NCI-H2171 (cell line): ENCODE results near the gene EFCAB13.
"Not testable (repeated sequence)": the region's sequence is repeated elsewhere in the genome, so short reads cannot be mapped to it uniquely, and the experiment has no call there.

ENCODE experiments used
- DNase-seq: peaks from one replicate; lab custom pipeline; 2025; lab: John Stamatoyannopoulos, UW

The EFCAB13 gene

DNA sequence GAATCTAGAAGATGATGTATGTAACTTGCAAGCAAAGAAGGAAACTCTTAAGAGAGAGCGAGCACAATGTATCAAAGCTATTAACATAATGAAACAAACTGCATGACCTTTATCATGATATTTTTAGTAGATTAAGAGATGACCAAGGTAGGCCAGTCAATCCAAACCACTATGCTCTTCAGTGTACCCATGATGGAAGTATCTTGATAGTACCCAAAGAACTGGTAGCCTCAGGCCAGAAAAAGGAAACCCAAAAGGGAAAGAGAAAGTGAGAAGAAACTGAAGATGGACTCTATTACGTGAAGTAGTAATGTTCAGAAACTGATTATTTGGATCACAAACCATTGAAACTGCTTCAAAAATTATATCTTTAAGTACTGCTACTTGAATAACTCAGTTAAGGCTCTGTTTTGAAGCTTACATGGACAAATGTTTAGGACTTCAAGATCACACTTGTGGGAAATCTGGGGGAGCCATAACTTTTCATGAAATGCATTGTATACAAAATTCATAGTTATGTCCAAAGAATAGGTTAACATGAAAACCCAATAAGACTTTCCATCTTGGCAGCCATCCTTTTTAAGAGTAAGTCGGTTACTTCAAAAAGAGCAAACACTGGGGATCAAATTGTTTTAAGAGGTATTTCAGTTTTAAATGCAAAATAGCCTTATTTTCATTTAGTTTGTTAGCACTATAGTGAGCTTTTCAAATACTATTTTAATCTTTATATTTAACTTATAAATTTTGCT is 102.3 kb downstream of the EFCAB13 start:
- DNase-seq: not testable (repeated sequence)

DNA sequence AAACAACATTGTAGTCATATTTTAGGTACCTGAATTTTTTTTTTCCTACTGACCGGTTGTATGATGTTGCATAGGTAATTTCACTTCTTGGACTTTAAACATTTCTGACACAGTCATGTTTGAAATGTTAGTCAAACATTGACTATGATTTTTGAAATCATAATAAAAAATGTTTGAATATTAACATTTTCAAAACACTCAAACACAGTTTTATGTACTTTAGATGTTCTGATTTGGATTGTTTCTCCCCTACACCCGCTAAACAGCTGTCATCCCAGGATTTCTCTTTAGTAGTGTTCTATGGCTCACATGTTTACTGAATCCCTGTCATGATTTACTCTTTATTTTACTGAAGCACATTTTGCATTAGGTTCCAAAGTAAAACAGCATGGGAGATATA is 104.2 kb downstream of the EFCAB13 start:
- DNase-seq: no peak

DNA sequence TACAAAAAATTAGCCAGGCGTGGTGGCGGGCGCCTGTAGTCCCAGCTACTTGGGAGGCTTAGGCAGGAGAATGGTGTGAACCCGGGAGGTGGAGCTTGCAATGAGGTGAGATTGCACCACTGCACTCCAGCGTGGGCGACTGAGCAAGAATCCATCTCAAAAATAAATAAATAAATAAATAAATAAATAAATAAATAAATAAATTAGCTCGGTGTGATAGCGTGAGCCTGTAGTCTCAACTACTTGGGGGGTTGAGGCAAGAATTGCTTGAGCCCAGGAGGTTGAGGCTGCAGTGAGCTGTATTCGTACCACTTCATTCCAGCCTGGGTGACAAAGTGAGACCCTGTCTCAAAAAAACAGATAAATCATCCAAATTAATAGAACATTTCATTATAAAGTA is 108.5 kb downstream of the EFCAB13 start:
- DNase-seq: not testable (repeated sequence)

DNA sequence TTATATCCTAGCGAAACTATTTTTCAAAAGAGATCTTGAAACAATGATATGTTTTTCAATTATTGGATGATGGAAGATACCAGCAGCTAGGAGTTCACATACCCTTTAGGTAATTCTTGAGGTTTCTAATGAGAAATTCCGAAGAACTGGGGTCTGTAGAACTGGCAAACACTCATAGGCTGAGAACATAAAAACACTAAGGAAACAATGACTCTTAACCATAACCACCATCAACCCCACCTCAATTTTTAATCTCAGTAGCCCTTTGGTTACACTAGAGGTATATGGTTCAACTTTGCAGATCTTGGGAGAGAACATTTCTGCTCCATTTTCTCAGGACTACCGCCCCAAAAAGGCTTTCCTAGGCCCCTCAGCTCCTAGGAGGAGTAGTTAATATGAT is 141.4 kb downstream of the EFCAB13 start:
- no peak for DNase-seq

DNA sequence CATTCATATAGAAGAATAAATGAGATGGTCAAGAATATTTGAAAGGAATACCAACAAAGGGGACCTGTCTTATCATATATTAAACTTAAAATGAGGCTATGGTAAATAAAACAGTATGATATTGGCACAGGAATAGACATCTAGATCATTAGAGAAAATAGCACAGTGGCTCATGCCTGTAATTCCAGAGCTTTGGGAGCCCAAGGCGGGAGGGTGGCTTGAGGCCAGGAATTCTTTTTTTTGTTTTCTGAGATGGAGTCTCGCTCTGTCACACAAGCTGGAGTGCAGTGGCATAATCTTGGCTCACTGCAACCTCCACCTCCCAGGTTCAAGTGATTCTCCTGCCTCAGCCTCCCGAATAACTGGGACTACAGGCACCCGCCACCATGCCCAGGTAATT is 143.2 kb downstream of the EFCAB13 start:
- DNase-seq: not testable (repeated sequence)

DNA sequence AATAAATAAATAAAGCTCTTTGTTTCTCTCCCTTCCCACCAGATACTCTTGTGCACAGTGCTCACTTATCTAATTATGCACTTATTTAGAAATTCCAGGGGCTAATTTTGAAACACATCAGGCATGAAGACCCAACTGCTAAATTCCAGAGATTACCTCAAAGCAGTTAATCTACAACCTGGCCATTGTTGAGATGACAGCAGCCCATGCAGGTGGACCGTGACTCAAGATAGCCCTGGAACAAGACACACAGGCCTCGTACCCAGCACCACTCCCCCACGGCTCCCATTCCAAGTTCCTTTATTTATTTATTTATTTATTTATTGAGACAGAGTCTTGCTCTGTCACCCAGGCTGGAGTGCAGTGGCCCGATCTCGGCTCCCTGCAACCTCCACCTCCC is 147.1 kb downstream of the EFCAB13 start:
- no peak for DNase-seq

DNA sequence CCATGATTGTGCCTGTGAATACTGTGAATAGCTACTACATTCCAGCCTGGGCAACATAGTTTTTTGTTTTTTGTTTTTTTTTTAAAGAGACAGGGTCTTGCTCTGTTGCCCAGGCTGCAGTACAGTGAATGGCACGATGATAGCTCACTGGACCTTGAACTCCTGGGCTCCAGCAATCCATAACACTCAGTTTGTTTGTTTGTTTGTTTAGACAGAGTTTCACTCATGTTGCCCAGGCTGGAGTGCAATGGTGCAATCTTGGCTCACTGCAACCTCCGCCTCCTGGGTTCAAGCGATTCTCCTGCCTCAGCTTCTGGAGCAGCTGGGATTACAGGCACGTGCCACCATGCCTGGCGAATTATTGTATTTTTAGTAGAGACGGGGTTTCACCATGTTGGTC is 148.3 kb downstream of the EFCAB13 start:
- not testable (repeated sequence) for DNase-seq
